ENCODE measurements around the gene IL13.

IL13 gene

GRCh38 chr5:132655821-132656773 is 1.9 kb upstream of the IL13 start:
- no peak for DNase-seq (ENCODE audit: low read depth)

- DNase-seq (ENCODE audit: low read depth): no peak
These were observed 1.1 kb upstream of the IL13 start for GRCh38 chr5:132656774-132657355.

- no peak for DNase-seq (ENCODE audit: low read depth)
These were observed 669 bp downstream of the IL13 start for GRCh38 chr5:132658381-132659302.

- DNase-seq (ENCODE audit: low read depth): no peak
These were observed 1.9 kb downstream of the IL13 start for GRCh38 chr5:132659598-132660493.

GRCh38 chr5:132661231-132662003 is 3.4 kb downstream of the IL13 start:
- no peak for DNase-seq (ENCODE audit: low read depth)

- DNase-seq (ENCODE audit: low read depth): no peak
These were observed 4.0 kb downstream of the IL13 start for GRCh38 chr5:132662004-132662401.

- DNase-seq (ENCODE audit: low read depth): no peak
These were observed 5.2 kb downstream of the IL13 start for GRCh38 chr5:132662925-132663770.

- no peak for DNase-seq (ENCODE audit: low read depth)
These were observed 6.1 kb downstream of the IL13 start for GRCh38 chr5:132663771-132664695.

GRCh38 chr5:132664696-132665209 is 6.8 kb downstream of the IL13 start:
- no peak for DNase-seq (ENCODE audit: low read depth)

GRCh38 chr5:132665574-132666080 is 7.7 kb downstream of the IL13 start:
- no peak for DNase-seq (ENCODE audit: low read depth)

GRCh38 chr5:132666310-132667123 is 8.5 kb downstream of the IL13 start:
- DNase-seq (ENCODE audit: low read depth): no peak

- DNase-seq (ENCODE audit: low read depth): no peak
These were observed 9.3 kb downstream of the IL13 start for GRCh38 chr5:132667309-132667708.

- no peak for DNase-seq (ENCODE audit: low read depth)
These were observed 10.1 kb downstream of the IL13 start for GRCh38 chr5:132667761-132668705.

- DNase-seq (ENCODE audit: low read depth): no peak
These were observed 10.9 kb downstream of the IL13 start for GRCh38 chr5:132668706-132669454.

- DNase-seq (ENCODE audit: low read depth): no peak
These were observed 11.5 kb downstream of the IL13 start for GRCh38 chr5:132669455-132669820.

Measured in fibroblast of the conjunctiva (primary cell).